DND-41 (cell line): ENCODE data around the gene LRP5.

Experiments used
- EZH2 ChIP-seq: IDR thresholded peaks from 3 replicates; pipeline ENCODE4 v1.6.1; 2012; ENCODE audit warnings: borderline replicate concordance, low read depth, mild to moderate bottlenecking, moderate library complexity, low read length, inconsistent platforms; ENCODE audit not compliant: severe bottlenecking
- TF ChIP-seq, protein P1 (sequence below): IDR thresholded peaks from 2 replicates; pipeline ENCODE4 v1.5.1; 2012; ENCODE audit warnings: borderline replicate concordance, low read length, moderate library complexity, mild to moderate bottlenecking; ENCODE audit not compliant: poor library complexity, severe bottlenecking; ENCODE audit errors: extremely low read depth

DNA sequence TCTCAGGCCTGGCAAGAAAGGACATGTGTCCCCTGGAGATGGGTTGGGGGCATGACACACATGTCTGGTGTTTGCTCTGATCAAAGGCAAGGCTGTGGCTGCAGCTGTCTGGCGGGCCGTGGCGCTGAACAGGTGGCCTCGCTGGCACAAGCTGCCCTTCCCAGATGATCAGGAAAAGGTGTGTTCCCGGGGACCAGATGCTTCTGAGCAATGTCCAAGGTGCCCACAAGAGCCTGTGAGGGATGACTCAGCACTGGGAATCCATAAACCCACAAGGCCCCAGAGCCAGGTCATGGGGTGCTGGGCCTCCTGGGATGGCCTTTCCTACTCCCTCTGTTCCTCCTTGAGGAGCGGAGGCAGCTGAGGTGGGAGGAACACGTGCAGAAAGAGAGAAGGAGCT lies 9.7 kb upstream of the LRP5 start:
- TF ChIP-seq, protein P1, sequence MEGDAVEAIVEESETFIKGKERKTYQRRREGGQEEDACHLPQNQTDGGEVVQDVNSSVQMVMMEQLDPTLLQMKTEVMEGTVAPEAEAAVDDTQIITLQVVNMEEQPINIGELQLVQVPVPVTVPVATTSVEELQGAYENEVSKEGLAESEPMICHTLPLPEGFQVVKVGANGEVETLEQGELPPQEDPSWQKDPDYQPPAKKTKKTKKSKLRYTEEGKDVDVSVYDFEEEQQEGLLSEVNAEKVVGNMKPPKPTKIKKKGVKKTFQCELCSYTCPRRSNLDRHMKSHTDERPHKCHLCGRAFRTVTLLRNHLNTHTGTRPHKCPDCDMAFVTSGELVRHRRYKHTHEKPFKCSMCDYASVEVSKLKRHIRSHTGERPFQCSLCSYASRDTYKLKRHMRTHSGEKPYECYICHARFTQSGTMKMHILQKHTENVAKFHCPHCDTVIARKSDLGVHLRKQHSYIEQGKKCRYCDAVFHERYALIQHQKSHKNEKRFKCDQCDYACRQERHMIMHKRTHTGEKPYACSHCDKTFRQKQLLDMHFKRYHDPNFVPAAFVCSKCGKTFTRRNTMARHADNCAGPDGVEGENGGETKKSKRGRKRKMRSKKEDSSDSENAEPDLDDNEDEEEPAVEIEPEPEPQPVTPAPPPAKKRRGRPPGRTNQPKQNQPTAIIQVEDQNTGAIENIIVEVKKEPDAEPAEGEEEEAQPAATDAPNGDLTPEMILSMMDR = no peak
- TF ChIP-seq EZH2 = no peak
